Activated T-cell treated with anti-CD3 and anti-CD28 coated beads, Interleukin-2, amount 50 U/mL, for 1 hour (primary cell): Measurements from ENCODE around the gene OIT3.
"Not testable (repeated sequence)": the region's sequence is repeated elsewhere in the genome, so short reads cannot be mapped to it uniquely, and the experiment has no call there.

ENCODE experiments used
- DNase-seq: peaks from one replicate; pipeline ENCODE4 v3.0.0-alpha.2; 2020

Gene OIT3

GRCh38 chr10:72904806-72905205, 11.3 kb downstream of the OIT3 start:
- DNase-seq, result no peak

GRCh38 chr10:72906446-72906845, 12.9 kb downstream of the OIT3 start:
- no peak for DNase-seq

GRCh38 chr10:72910705-72911104, 17.2 kb downstream of the OIT3 start:
- no peak for DNase-seq

- no peak for DNase-seq
These were observed 18.2 kb downstream of the OIT3 start for GRCh38 chr10:72911758-72912157.

- no peak for DNase-seq
These were observed 19.2 kb downstream of the OIT3 start for GRCh38 chr10:72912736-72913135.

- DNase-seq, result no peak
These were observed 19.7 kb downstream of the OIT3 start for GRCh38 chr10:72913287-72913686.

- not testable (repeated sequence) for DNase-seq
These were observed 23.7 kb downstream of the OIT3 start for GRCh38 chr10:72917201-72917600.

- not testable (repeated sequence) for DNase-seq
These were observed 24.3 kb downstream of the OIT3 start for GRCh38 chr10:72917803-72918332.

- no peak for DNase-seq
These were observed 24.8 kb downstream of the OIT3 start for GRCh38 chr10:72918352-72918751.

GRCh38 chr10:72921147-72921683, 27.7 kb downstream of the OIT3 start:
- not testable (repeated sequence) for DNase-seq

GRCh38 chr10:72924351-72924750, 30.8 kb downstream of the OIT3 start:
- no peak for DNase-seq

GRCh38 chr10:72925951-72926465, 32.5 kb downstream of the OIT3 start:
- DNase-seq, result no peak

- DNase-seq, result no peak
These were observed 33.9 kb downstream of the OIT3 start for GRCh38 chr10:72927485-72927884.

- DNase-seq, result no peak
These were observed 35.3 kb downstream of the OIT3 start for GRCh38 chr10:72928798-72929197.

- no peak for DNase-seq
These were observed 36.7 kb downstream of the OIT3 start for GRCh38 chr10:72930276-72930675.

- no peak for DNase-seq
These were observed 38.9 kb downstream of the OIT3 start for GRCh38 chr10:72932259-72933015.

- DNase-seq, result no peak
These were observed 41.8 kb downstream of the OIT3 start for GRCh38 chr10:72935361-72935760.

GRCh38 chr10:72943498-72944234, 50.1 kb downstream of the OIT3 start:
- DNase-seq, result no peak

- no peak for DNase-seq
These were observed 53.4 kb downstream of the OIT3 start for GRCh38 chr10:72946963-72947362.

- no peak for DNase-seq
These were observed 55.2 kb downstream of the OIT3 start for GRCh38 chr10:72948762-72949161.

GRCh38 chr10:72951760-72952159, 58.2 kb downstream of the OIT3 start:
- no peak for DNase-seq

- no peak for DNase-seq
These were observed 58.6 kb downstream of the OIT3 start for GRCh38 chr10:72952189-72952588.

GRCh38 chr10:72952642-72953158, 59.2 kb downstream of the OIT3 start:
- DNase-seq, result no peak
